ENCODE measurements around the gene INTS6. TPM values are rescaled to one million over a fixed set of nuclear protein-coding genes. Genes with fewer than 3 reads are reported as not detected.

The INTS6 gene
- 10 to 100 TPM; 37.4 to 59.0 TPM for total RNA-seq

- H3K36me3 ChIP-seq = no peaks in the 10 kb centered on the region
- H3K27me3 ChIP-seq (replicated peaks; ENCODE audit: insufficient read depth) = no peaks in the 10 kb centered on the region
- intact Hi-C loops (cut with DNase I) = loop anchor here (1.0 to 10.0 kb wide), 4 partner anchors 132 to 1002 kb away; partner anchors contain the start of genes CKAP2, VPS36 and WDFY2
- peak; percentile 100 for DNase-seq (ENCODE audit: low spot score)
- WGBS = under 1% methylated on average over 56 of the region's 69 CpGs
- H3K27ac ChIP-seq = peak within 1 kb of the TSS; percentile 99 to 100
- no peaks in the 10 kb centered on the region for H3K4me1 ChIP-seq (replicated peaks)
- no peak for TF ChIP-seq CTCF (IDR thresholded peaks at IDR 0.05)
- TF ChIP-seq POLR2A (IDR thresholded peaks at IDR 0.05) = peak; percentile 100
- TF ChIP-seq POLR2AphosphoS5 (IDR thresholded peaks at IDR 0.05) = peak; percentile 100
- no peaks in the 10 kb centered on the region for H3K9me3 ChIP-seq
- peak within 1 kb of the TSS; percentile 92 to 93 for H3K4me3 ChIP-seq
Measured at GRCh38 chr13:51452361-51453206, at the start of gene INTS6. TSS of gene INTS6 (minus strand) at chr13:51453036. CDS start at chr13:51452525, 511 bp downstream.

GRCh38 chr13:51502153-51502651, 49.4 kb upstream of the INTS6 start:
- no peak overlapping the region for H3K4me3 ChIP-seq
- DNase-seq (ENCODE audit: low spot score) = no peak
- TF ChIP-seq CTCF (IDR thresholded peaks at IDR 0.05) (no peak), POLR2A (IDR thresholded peaks at IDR 0.05) (no peak), POLR2AphosphoS5 (IDR thresholded peaks at IDR 0.05) (no peak)
- H3K4me1 ChIP-seq (replicated peaks) = no peaks in the 10 kb centered on the region
- H3K36me3 ChIP-seq = no peaks in the 10 kb centered on the region
- no peaks in the 10 kb centered on the region for H3K9me3 ChIP-seq
- intact Hi-C loops (cut with DNase I) = no loop called here
- H3K27ac ChIP-seq = no peak overlapping the region
- H3K27me3 ChIP-seq (replicated peaks; ENCODE audit: insufficient read depth) = no peaks in the 10 kb centered on the region

GRCh38 chr13:51501592-51502152, 48.8 kb upstream of the INTS6 start:
- no peak overlapping the region for H3K4me3 ChIP-seq
- no peaks in the 10 kb centered on the region for H3K9me3 ChIP-seq
- H3K27ac ChIP-seq = no peak overlapping the region
- intact Hi-C loops (cut with DNase I) = no loop called here
- DNase-seq (ENCODE audit: low spot score) = no peak
- H3K36me3 ChIP-seq = no peaks in the 10 kb centered on the region
- TF ChIP-seq CTCF (IDR thresholded peaks at IDR 0.05) (no peak), POLR2AphosphoS5 (IDR thresholded peaks at IDR 0.05) (no peak), POLR2A (IDR thresholded peaks at IDR 0.05) (no peak)
- H3K4me1 ChIP-seq (replicated peaks) = no peaks in the 10 kb centered on the region
- H3K27me3 ChIP-seq (replicated peaks; ENCODE audit: insufficient read depth) = no peaks in the 10 kb centered on the region
- WGBS = 85% methylated on average over 1 of the region's 1 CpG

GRCh38 chr13:51501096-51501495, 48.3 kb upstream of the INTS6 start:
- H3K27me3 ChIP-seq (replicated peaks; ENCODE audit: insufficient read depth) = no peaks in the 10 kb centered on the region
- WGBS = 76% methylated on average over 4 of the region's 4 CpGs

More at GRCh38 chr13:51501096-51501495, 48.3 kb upstream of the INTS6 start:
- no peaks in the 10 kb centered on the region for H3K9me3 ChIP-seq
- no peak overlapping the region for H3K27ac ChIP-seq
- no peak for DNase-seq (ENCODE audit: low spot score)
- H3K4me1 ChIP-seq (replicated peaks) = no peaks in the 10 kb centered on the region
- no peaks in the 10 kb centered on the region for H3K36me3 ChIP-seq
- intact Hi-C loops (cut with DNase I) = no loop called here
- no peak overlapping the region for H3K4me3 ChIP-seq
- no peak for TF ChIP-seq POLR2AphosphoS5 (IDR thresholded peaks at IDR 0.05)
- no peak for TF ChIP-seq CTCF (IDR thresholded peaks at IDR 0.05)
- no peak for TF ChIP-seq POLR2A (IDR thresholded peaks at IDR 0.05)
